HL-60/S4 treated with retinoic acid at 250 ng/mL for 4 days and 3 days (cell line): ENCODE results near the gene KRTAP5-10.
"Not testable (repeated sequence)": the region's sequence is repeated elsewhere in the genome, so short reads cannot be mapped to it uniquely, and the experiment has no call there.

Source experiments
- in situ Hi-C: fragments of 300-500 bp; cut with MboI; formaldehyde crosslinking; loops from 2 replicates; pipeline ENCODE4 v1.7.0; 2022; ENCODE audit warnings: low sequenced_read_pairs

Gene KRTAP5-10

DNA sequence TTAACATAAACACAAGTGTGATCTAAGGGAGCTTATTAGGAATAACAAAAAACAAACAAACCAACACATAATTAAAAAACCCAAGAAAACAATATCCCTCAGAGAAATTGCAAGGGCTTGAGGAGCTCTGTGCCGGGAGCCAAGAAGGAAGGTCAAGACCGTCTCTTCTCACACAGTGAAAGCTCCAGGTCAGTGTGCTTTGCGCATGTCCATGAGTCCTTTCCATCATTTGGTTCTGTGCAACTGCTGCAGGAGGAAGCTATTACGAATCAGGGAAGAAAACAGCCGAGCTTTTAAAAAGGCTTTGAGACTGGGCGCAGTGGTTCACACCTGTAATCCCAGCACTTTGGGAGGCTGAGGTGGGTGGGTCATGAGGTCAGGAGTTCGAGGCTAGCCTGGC lies 23.0 kb upstream of the KRTAP5-10 start:
- in situ Hi-C loops, result no loop called here

DNA sequence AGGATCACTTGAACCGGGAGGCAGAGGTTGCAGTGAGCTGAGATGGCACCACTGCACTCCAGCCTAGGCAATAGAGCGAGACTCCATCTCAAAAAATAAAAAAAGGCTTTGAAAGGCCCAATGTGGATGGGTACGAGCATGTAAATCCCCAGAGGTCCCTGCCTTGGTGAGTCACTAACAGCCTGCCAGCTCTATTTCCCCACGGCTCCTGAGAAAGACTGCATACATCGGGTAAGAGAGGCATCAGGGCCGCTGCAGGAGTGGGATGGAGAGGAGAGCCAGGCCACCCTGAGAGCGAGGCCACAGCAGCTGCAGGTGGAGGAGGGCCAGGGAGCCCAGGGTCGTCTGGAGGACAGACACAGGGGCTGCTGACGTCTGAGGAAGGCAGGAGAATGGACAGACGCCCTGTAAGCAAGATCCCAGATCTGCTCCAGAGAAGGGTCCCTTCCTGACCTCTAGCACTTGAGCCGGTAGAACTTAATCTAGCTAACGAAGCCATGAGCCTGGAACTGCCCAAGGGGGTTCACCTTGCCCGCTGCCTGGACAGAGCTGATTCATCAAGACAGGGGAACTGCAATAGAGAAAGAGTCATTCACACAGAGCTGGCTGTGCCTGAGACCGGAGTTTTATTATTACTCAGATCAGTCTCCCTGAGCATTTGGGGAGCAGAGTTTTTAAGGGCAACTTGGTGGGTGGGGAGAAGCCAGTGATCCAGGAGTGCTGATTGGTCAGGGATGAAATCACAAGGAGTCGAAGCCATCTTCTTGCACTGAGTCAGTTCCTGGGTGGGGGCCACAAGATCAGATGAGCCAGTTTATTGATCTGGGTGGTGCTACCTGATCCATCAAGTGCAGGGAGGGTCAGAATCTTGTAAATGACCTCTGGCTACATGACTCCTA lies 22.2 kb upstream of the KRTAP5-10 start:
- in situ Hi-C loops, result no loop called here

DNA sequence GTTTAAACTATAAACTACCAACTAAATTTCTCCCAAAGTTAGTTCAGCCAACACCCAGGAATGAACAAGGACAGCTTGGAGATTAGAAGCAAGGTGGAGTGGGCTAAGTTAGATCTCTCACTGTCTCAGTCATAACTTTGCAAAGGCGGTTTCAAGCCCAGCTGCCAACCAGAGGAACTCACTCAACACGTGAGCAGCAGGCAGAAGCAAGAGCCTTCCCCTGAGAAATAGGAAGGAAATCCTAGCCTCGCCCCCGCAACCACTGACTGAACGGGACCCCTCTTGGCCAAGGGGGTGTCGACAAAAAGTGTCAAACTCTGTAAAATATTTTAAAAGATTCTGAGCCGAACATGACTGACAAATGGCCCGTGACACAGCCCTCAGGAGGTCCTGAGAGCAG lies 21.5 kb upstream of the KRTAP5-10 start:
- in situ Hi-C loops, result no loop called here

GRCh38 chr11:71544525-71545214 lies 20.7 kb upstream of the KRTAP5-10 start:
- in situ Hi-C loops, result no loop called here

DNA sequence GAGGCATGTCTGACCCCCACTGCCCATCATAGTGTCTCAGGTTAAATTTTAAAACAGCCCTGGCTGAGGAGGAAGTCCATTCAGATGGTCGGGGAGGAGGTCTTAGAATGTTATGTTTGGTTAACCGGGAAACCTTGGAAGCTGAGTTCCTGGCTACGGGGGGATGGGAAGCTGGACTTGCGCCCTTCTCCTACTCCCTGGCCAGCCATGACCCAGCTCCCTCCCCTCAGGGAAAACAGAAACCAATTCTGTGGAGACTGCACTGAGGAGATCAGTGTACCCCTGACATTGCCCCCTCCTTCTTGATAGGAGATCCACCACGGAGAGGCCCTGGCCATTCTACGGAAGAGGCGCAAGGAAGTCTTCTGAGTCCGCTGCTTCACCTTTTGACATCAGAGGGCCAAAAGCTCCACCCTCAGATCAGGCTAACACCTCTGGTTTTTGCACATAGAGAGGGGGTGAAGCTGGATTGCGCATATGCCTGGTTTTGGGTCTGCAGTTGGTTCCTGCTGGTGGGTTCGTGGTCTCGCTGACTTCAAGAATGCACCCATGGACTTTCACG lies 19.9 kb upstream of the KRTAP5-10 start:
- in situ Hi-C loops, result no loop called here

DNA sequence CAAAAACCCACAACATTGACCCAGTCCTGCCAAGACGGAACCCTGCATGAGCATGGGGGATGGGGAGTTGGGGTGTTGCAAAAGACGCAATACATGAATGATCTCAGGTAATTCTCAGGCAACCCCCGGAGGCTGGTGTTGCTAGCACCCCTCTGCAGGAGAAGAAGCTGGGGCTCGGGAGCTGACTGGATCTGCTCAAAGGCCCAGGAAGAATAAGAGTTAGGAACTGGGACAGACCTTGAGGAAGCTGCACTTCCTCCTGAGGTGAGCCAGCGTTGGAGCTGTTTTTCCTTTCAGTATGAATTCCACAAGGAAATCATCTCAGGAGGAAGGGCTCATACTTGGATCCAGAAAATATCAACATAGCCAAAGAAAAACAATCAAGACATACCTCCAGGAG lies 17.2 kb upstream of the KRTAP5-10 start, which contains the start of gene KRTAP5-9:
Gene KRTAP5-9, plus strand, starts transcription at position 301 of the 400 bp plus-strand sequence. CDS start 238 bp downstream, outside the sequence.
- in situ Hi-C loops, result no loop called here

GRCh38 chr11:71548716-71549151 lies 16.6 kb upstream of the KRTAP5-10 start:
- in situ Hi-C loops, result no loop called here

DNA sequence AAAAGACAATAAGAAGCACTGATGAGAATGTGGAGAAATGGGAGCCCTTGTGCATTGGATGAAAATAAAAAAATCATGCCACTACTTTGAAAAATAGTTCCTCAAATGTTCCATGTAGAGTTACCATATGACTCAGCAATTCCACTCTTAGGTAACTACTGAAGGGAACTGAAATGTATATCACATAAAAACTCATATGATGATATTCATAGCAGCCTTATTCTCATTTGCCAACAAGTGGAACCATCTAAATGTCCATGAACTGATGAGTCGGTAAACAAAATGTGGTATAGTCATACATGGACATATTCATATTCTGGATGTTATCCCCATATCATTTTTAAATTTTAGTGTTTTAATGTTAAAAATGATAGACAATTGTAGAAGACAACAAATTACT lies 13.7 kb upstream of the KRTAP5-10 start:
- in situ Hi-C loops, result no loop called here

DNA sequence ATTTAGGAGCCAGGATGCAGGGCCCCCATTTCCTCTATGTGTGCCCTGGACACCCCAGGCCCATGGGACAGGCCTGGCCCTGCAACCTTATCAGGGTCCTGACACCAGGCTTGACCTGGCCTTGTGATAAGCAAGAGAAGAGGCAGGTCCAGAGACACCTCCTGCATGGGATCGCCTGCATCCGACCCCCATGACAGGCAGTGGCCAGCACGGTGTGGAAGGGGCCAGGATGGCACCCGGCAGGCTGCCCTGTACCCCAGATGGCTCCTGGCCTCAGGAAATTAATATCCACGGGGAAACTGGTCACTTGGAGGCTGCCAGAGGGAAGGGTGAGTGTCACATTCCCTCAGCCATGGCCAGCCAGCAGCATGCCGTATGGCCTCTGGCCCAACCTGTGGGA lies 10.4 kb upstream of the KRTAP5-10 start:
- in situ Hi-C loops, result no loop called here

DNA sequence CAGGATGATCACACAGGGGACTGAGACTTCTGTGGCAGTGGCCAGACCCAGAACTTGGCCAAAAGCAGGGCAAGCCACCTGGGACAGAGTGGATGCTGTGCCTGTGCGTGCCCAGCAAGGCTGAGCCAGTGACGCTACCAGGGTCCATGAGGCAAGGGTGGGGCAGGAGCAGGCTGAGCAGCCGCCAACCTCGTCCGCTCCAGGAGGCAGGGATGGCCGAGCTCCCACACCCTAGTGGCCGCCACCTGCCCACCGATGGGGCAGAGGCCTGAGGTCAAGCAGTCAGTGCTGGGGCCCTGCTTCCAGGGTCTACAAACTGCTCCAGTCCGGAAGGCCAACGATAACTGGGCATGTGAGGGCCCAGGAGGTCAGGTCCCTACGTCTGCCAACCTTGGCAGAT lies 9.9 kb upstream of the KRTAP5-10 start:
- in situ Hi-C loops, result no loop called here

- in situ Hi-C loops, result no loop called here
Observed at GRCh38 chr11:71556018-71556417, 9.3 kb upstream of the KRTAP5-10 start.

DNA sequence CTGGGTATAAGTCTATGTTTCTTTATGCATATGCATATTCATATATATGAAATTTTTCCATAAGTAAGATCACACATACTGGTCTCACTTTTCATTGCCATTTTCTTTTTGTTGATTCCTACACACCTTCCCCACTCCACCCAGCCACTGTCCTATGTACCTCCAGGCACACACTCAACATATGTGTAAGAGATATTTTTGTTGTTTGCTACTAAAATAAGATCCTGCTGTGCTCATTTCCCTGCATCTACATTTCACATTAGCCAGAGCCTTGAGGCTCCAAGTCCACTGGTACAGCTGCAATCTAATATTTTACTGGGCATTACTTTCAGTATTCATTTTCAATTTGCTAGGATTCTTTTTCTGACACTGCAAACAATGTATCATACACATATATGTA lies 8.1 kb upstream of the KRTAP5-10 start:
- in situ Hi-C loops, result no loop called here

DNA sequence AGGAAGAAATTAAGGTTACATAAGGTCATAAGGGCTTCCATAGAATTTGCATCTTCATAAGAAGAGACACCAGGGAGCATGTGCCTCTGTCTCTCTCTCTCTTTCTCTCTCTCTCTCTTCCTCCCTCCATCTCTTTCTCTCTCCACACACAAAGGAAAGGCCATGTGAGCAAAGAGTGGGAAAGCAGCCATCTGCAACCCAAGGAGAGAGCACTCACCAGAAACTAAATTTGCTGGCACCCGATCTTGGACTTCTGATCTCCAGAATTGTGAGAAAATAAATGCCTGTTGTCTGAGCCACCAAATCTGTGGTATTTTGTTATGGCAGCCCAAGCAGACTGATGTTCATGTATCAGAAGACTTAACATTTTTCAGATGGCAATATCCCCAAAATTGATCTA lies 6.4 kb upstream of the KRTAP5-10 start:
- in situ Hi-C loops, result no loop called here

- in situ Hi-C loops, result no loop called here
Observed at GRCh38 chr11:71562120-71562519, 3.2 kb upstream of the KRTAP5-10 start.

GRCh38 chr11:71563406-71563805 lies 2.0 kb upstream of the KRTAP5-10 start:
- in situ Hi-C loops, result no loop called here

GRCh38 chr11:71564430-71564829 lies 933 bp upstream of the KRTAP5-10 start:
- in situ Hi-C loops, result no loop called here

- in situ Hi-C loops, result no loop called here
Observed at GRCh38 chr11:71566081-71566620, 788 bp downstream of the KRTAP5-10 start.

GRCh38 chr11:71566626-71567599 lies 1.6 kb downstream of the KRTAP5-10 start:
- in situ Hi-C loops, result not testable (repeated sequence)

- in situ Hi-C loops, result not testable (repeated sequence)
Observed at GRCh38 chr11:71567633-71568032, 2.3 kb downstream of the KRTAP5-10 start.

DNA sequence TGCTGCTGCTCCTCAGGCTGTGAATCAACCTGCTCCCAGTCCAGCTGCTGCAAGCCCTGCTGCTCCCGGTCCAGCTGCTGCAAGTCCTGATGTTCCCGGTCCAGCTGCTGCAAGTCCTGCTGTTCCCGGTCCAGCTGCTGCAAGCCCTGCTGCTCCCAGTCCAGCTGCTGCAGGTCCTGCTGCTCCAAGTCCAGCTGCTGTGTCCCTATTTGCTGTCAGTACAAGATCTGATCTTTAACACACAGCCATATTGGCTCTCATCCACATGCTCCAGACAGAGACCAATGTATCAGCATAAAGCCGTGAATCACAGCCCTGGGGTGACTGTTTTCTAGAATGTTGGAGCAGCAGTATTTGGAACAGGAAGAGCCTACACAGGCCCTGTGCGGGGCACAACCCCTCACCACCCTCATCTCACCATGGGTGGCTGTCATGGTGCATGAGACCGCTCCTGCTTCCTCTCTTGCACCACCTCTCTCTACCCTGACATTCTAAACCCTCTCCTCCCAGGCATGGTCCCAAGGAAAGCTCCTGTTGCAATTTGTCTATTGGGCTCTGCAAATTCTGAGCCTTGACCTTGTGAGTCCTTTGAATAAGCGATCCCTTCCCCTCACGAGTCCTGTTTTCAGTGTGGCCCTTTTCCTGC lies 3.5 kb downstream of the KRTAP5-10 start:
- in situ Hi-C loops, result no loop called here
